AG04450 (cell line): ENCODE data around the gene HEPACAM2. TPM values are rescaled to one million over a fixed set of nuclear protein-coding genes. Genes with fewer than 3 reads are reported as not detected.

Source experiments
- CTCF ChIA-PET: fragments of 300-600, 350-600 bp; formaldehyde crosslinking; extraction: SDS; loops from one replicate; lab custom pipeline; 2022; ENCODE audit warnings: antibody characterized with exemption, inconsistent platforms; lab: Charles Lee
- POLR2A ChIA-PET: fragments of 350-600 bp; formaldehyde crosslinking; extraction: SDS; loops from one replicate; lab custom pipeline; 2021; ENCODE audit warnings: antibody characterized with exemption, inconsistent platforms; lab: Yijun Ruan, JAX
- DNase-seq: peaks from one replicate; pipeline ENCODE4 v3.0.0-alpha.2; 2011; ENCODE audit warnings: low read depth, low spot score
- H3K27ac ChIP-seq: one replicate; pipeline ENCODE4 v1.5.1; 2012; ENCODE audit warnings: low read depth, low read length, control low read depth
- H3K27me3 ChIP-seq: one replicate; pipeline ENCODE4 v1.6.0; 2012; ENCODE audit warnings: low read length; ENCODE audit not compliant: control insufficient read depth, insufficient read depth
- H3K4me3 ChIP-seq: 2 replicates; pipeline ENCODE4 v1.5.1; 2011; ENCODE audit warnings: mild to moderate bottlenecking, low read depth, low read length, control low read depth
- H3K9me3 ChIP-seq: 2 replicates; pipeline ENCODE4 v1.5.1; 2012; ENCODE audit warnings: low read length; ENCODE audit not compliant: control insufficient read depth, insufficient read depth
- CTCF ChIP-seq: IDR thresholded peaks from 2 replicates; pipeline ENCODE4 v1.5.1; 2011; ENCODE audit warnings: low read depth, low read length, control low read depth, inconsistent platforms
- polyA plus RNA-seq: library from polyadenylated mRNA; depleted of rRNA; stranded (reverse); fragments of >200 nt; gene quantifications from 2 replicates; pipeline ENCODE4 v1.2.3, GENCODE V29; 2011; rRNA removed

Gene HEPACAM2
- polyA plus RNA-seq, 1 experiment, result not detected

DNA sequence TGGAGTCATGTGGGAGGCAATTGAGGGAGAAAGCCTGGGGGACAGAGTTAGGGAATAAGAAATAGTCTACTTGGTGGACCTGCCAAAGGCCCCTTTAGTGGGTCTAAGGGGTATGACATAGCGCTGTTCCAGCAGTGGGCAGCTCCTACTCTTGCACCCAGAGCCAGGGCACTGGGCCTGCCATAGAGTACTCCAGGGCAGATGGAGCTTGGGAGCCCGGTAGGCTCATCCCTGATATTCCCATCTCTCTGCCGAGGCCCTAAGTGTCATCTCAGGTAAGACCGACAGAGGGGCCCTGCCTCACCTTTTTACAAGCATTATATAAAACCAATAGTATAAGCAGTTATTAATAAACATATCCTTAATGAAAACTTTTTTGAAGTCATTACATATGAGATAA, 87.7 kb downstream of the HEPACAM2 start:
- Histone ChIP-seq H3K27me3 (no peaks in the 10 kb centered on the region), H3K27ac (no peak overlapping the region), H3K9me3 (no peaks in the 10 kb centered on the region), H3K4me3 (no peak overlapping the region)
- CTCF ChIA-PET, result no interaction called here
- no peak for DNase-seq
- POLR2A ChIA-PET, result no interaction called here
- no peak for TF ChIP-seq CTCF

Other genes starting within 250 kb of the HEPACAM2 start
- gene SAMD9, start 108.5 kb downstream of the HEPACAM2 start, polyA plus RNA-seq, result 5.2 and 9.0 TPM in 2 replicates
- gene SAMD9L, start 78.1 kb downstream of the HEPACAM2 start, polyA plus RNA-seq, result 2.9 and 4.3 TPM in 2 replicates
- 15.2 and 21.8 TPM in 2 replicates for gene VPS50, start 5.9 kb upstream of the HEPACAM2 start, polyA plus RNA-seq